SIG-M5 treated with dmso at 0.1 percent for 504 hours (cell line): ENCODE measurements around the gene PSRC1.
A peak's percentile ranks its signal among the peaks of the same experiment; 100 is the strongest.

Source experiments
- DNase-seq: peaks from one replicate; lab custom pipeline; 2025; ENCODE audit not compliant: unreplicated experiment; lab: John Stamatoyannopoulos, UW

Gene PSRC1

DNA sequence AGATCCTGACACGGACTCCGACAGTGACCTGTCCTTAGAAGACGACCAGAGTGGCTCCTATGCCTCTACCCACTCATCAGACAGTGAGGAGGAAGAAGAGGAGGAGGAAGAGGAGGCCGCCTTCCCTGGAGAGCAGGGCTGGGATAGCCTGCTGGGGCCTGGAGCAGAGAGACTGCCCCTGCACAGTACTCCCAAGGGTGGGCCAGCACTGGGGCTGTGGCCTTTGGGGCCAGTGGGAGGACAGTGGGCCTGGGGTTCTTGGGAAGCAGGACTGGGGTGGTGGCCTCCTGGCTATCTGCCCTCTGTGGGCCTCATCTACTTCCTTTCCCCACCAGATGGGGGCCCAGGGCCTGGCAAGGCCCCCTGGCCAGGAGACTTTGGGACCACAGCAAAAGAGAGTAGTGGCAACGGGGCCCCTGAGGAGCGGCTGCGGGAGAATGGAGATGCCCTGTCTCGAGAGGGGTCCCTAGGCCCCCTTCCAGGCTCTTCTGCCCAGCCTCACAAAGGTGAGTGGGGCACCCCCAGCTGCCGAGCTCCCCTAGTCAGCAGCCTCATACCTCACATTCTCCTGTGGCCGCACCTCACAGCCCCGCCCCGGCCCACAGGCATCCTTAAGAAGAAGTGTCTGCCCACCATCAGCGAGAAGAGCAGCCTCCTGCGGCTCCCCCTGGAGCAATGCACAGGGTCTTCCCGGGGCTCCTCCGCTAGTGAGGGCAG, 10.0 kb downstream of the PSRC1 start:
- DNase-seq: no peak

DNA sequence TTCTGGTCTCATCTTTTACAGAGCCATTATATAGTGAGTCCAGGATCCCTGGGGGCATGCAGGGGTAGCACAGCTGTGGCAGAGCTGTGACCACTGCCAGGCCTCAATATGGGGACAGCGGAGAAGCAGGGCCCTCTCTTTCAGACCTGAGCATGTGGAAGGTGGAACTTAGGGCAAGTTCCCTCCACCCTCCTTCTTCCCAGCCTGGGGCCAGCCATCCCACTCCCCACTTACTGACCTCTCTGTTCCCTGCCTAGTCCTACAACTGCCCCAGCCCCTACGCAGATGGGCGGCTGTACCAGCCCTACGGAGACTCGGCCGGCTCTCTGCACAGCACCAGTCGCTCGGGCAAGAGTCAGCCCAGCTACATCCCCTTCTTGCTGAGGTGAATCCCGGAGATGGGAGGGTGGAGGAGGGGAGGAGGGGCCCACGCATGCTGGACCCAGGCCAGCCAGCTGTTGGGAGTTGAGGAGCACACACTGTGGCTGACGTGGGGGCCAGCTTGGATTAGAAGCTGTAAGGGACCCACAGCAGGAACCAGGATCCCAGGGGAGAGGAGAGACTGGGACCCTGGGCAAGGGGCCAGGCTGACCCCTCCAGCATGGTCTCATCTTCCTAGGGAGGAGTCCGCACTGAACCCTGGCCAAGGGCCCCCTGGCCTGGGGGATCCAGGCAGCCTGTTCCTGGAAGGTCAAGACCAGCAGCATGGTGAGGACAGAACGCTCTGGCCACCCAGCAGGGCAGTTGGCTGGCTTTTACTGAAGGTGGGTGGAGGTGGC, 10.7 kb downstream of the PSRC1 start:
- DNase-seq: no peak

DNA sequence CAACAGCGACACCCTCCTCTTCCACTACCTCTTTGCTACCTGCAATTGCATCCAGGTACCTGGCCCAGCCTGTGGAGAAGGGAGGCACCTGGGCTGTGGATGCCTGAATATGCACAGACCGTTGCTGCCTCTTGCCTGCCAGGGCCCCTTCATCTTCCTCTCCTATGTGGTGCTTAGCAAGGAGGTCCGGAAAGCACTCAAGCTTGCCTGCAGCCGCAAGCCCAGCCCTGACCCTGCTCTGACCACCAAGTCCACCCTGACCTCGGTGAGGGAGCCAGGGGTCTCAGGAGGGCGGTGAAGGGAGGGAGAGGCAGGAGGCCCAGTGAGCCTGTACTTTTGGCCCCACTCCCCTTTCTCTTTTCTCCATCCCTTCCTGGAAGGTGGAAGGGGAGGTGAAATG, 11.5 kb downstream of the PSRC1 start:
- DNase-seq: no peak

DNA sequence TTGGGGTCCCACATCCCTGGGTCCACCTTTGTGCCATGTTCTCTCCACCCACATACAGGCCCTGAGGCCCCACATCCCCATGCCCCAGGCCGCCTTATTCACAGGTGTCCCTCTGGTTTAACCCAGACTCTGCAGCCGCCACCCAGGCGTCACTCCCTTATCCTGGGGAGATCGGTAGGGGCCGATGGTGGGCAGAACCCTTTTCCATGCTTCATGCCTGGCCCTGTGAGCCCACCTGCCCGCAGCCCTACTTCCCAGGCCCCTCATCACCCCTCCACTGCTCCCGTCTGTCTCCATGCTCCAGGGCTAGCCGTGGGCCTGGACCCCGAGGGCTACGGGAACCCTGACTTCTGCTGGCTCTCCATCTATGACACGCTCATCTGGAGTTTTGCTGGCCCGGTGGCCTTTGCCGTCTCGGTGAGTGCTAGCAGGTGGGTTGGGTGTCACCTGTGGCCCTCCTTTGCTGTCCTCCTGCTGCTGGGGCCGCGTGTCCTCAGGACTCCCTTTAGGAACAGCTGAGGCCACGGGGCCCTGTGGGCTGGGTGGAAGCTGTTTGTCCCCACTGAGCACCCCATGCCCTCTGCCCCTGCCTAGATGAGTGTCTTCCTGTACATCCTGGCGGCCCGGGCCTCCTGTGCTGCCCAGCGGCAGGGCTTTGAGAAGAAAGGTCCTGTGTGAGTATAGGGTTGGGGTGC, 12.2 kb downstream of the PSRC1 start:
- DNase-seq: no peak

DNA sequence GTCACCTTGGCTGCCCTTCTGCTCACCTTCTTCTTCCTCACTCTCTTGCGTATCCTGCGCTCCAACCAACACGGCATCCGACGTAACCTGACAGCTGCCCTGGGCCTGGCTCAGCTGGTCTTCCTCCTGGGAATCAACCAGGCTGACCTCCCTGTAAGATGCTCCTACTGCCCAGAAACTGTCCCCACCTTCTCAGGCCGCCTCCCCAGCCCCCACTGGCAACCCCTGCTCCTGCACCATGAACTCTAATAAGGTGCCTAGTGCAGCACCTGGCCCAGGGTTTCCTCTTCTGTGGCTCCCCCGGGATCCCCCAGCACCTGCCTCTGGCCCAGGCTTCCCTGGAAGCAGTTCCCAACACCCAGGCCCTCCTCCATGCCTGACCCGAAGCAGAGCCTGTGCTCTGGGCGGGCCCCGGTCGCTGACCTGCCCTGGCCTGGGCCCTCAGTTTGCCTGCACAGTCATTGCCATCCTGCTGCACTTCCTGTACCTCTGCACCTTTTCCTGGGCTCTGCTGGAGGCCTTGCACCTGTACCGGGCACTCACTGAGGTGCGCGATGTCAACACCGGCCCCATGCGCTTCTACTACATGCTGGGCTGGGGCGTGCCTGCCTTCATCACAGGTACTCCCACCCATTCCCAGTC, 12.8 kb downstream of the PSRC1 start:
- no peak for DNase-seq

DNA sequence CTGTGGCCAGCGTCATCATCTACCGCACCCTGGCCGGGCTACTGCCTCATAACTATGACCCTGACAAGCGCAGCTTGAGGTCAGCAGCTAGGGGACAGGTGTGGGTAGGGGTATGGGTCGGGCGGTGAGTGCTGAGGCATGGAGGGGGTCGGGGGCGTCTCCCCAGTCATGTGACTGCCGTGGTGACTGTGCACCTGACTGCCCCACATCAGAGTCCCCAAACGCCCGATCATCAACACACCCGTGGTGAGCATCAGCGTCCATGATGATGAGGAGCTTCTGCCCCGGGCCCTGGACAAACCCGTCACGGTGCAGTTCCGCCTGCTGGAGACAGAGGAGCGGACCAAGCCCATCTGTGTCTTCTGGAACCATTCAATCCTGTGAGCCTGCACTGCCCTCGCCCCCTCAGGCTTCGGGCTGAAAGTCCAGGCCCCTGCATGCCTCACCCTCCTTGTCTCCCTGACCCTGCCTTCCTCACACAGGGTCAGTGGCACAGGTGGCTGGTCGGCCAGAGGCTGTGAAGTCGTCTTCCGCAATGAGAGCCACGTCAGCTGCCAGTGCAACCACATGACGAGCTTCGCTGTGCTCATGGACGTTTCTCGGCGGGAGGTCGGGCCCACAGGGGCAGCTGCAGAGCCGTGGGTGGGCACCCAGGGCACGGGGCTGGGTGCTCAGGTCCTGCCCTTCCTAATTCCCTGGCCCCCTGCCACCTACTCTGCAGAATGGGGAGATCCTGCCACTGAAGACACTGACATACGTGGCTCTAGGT, 13.5 kb downstream of the PSRC1 start:
- DNase-seq: no peak

DNA sequence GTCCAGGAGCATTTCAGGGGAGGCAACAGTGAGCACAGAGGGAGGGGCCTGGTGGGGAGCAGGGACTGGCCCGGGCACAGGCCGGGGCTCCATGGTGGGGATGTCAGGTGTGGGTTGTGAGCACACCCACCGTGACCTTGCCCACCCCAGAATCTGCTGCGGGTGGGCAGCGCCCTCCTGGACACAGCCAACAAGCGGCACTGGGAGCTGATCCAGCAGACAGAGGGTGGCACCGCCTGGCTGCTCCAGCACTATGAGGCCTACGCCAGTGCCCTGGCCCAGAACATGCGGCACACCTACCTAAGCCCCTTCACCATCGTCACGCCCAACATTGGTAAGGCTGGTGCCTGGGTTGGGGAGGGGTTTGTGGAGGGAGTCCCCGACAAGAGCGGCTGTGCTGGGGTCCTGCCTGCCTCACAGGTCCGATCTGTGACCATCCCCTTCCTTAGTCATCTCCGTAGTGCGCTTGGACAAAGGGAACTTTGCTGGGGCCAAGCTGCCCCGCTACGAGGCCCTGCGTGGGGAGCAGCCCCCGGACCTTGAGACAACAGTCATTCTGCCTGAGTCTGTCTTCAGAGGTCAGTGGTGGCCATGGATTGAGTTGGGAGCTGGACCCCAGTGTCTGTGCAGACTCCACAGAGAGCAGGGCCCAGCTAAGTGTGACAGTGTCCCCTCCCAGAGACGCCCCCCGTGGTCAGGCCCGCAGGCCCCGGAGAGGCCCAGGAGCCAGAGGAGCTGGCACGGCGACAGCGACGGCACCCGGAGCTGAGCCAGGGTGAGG, 14.3 kb downstream of the PSRC1 start:
- no peak for DNase-seq

DNA sequence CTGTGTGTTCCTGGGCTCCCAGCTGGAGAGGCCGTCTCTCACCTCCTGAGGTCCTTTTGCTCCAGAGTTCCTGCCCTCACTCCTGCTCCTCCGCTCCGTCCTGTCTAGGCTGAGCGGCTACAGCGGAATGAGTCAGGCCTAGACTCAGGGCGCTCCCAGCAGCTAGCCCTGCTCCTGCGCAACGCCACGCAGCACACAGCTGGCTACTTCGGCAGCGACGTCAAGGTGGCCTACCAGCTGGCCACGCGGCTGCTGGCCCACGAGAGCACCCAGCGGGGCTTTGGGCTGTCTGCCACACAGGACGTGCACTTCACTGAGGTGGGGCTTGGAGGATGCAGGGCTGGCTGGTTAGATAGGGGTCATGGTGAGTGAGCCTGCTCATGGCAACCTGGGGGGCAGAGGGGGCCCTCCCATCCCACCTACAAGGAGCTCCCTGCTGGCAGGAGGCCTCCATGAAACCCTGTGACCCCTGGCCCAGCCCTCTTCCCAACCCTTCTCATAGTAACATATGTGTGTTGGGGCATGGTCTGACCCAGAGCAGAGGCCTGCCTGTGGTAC, 15.1 kb downstream of the PSRC1 start:
- no peak for DNase-seq

DNA sequence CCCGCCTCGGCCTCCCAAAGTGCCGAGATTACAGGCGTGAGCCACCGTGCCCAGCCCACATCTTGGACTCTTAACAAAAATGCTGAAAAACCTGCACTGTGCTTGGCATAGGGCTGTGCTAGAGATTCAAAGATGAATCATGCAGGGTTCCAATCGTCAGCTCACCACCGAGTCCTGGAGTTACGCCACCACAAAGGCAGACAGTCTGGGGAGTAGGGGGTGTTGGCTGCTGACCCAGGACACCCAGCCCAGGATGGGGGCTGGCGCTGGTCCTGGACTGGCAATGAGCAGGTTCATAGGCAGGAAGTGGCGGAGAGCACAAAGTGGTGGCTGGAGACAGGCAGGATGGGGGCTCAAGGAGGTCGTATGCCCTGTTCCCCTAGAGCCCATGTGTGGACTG, 16.0 kb downstream of the PSRC1 start:
- DNase-seq: no peak

DNA sequence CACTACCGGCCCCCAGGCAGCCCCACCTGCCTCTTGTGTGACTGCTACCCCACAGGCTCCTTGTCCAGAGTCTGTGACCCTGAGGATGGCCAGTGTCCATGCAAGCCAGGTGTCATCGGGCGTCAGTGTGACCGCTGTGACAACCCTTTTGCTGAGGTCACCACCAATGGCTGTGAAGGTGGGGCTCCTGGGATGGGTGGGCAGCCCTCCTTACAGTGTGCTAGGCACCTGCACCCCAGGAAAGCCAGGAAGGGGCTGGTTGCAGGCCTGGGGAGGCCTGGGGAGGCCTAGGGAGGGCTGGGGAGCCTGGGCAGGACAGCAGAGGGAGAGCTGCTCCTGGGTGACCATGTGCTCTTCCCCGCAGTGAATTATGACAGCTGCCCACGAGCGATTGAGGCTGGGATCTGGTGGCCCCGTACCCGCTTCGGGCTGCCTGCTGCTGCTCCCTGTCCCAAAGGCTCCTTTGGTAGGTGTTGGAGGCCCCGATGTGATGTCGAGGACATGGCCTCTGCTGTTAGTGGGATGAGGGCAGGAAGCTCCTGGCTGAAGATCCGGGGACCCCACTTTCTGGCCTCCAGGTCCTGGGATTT, 17.1 kb downstream of the PSRC1 start:
- no peak for DNase-seq

DNA sequence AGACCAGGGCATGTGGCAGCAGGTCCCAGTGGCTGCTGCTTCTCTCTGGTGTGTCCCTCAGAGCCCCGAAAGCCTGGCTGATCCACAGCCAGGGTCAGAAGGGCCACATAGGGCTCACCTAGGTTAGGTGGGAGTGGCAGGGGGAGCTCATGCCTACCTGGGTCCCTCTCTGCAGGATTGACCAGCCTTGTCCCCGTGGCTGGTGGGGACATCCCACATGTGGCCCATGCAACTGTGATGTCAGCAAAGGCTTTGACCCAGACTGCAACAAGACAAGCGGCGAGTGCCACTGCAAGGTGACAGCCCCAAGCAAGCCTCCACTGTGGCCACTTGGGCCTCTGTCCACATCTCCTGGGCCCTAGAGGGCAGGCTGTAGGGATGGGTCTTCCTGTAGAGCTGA, 17.9 kb downstream of the PSRC1 start:
- DNase-seq: no peak

DNA sequence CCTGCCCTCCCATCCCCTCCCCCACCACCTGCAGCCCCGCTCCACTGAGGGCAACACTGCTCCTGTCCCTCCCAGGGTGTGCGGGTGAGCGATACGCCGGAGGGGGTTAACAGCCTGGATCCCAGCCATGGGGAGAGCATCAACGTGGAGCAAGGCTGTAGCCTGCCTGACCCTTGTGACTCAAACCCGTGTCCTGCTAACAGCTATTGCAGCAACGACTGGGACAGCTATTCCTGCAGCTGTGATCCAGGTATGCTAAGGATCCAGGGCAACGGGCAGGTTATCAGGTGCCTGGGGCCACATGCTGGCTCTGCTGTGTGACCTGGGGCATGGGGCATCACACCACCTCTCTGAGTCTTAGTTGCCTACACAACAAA, 18.6 kb downstream of the PSRC1 start:
- DNase-seq: no peak

DNA sequence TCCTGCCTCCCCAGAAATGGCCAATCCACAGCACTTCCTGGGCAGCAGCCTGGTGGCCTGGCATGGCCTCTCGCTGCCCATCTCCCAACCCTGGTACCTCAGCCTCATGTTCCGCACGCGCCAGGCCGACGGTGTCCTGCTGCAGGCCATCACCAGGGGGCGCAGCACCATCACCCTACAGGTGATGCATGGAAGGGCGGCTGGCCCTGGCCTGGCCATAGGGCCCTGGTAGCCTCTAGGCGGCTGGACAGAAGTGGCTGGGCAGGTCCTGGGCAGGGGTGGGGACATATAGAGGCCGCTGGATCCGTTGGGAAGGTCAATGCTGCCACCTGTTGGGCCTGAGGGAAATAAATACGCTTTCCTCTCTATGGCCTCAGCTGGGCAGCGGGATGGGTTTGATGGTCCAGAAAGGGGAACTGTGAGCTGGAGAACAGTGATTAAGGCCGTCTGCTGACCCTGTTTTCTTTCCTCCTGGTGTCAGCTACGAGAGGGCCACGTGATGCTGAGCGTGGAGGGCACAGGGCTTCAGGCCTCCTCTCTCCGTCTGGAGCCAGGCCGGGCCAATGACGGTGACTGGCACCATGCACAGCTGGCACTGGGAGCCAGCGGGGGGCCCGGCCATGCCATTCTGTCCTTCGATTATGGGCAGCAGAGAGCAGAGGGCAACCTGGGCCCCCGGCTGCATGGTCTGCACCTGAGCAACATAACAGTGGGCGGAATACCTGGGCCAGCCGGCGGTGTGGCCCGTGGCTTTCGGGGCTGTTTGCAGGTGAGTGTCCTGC, 19.2 kb downstream of the PSRC1 start:
- DNase-seq: peak; percentile 78

DNA sequence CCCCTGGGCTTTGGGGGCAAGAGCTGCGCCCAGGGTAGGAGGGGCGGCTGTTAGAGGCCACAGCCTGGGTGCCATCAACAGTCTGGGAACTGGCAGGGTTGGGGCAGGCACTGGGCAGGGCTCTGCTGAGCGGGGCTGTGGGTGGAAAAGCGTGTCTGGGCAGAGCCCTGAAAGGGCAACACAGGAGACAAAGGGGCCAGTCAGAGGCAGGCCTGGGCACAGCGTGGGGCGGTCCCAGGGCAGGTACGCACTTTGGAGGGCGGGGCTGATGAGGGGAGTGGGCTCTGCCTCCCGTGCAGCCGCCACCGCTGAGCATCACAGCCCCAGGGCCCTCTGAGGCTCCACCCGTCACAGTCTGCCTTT, 19.7 kb downstream of the PSRC1 start:
- DNase-seq: no peak

DNA sequence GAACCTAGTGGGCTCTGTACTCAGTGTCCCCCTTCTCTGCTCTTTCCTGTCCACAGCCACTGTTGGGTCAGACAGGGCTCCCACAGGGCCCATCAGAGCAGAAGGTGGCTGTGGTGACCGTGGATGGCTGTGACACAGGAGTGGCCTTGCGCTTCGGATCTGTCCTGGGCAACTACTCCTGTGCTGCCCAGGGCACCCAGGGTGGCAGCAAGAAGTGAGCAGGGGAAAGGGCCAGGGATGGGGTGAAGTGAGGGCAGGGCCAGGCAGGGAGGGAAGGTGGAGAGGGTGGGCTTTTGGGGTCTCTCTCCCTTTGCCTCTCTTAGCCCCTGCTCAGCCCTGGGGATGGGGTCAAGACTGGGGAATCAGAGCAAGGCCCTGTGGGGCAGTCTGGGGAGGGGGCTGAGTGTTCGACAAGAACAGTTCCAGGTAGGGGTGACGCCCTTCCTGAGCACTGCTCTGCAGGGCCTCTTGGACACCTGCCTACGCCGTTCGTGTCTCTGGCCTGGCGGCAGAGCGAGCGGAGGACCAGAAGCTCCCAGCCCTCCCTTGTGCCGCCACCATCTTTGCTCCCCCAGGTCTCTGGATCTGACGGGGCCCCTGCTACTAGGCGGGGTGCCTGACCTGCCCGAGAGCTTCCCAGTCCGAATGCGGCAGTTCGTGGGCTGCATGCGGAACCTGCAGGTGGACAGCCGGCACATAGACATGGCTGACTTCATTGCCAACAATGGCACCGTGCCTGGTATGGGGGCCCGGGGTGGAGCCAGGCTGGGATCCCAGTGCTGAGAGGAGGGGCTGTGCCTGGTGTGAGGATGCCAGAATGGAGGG, 20.5 kb downstream of the PSRC1 start:
- DNase-seq: no peak

DNA sequence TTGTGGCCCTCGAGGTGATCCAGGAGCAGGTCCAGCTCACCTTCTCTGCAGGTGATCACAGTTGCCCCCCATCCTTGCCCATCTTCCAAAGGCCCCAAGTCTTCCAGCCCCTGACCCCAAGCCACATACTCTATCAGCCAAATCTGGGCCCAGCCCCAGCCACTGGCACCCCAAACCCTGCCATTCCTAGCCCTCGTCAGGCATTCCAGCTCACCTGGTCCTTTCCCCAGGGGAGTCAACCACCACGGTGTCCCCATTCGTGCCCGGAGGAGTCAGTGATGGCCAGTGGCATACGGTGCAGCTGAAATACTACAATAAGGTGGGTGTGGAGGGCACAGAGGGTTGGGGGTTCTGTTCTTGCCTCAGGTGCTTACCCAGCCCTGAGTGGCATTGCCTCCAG, 21.4 kb downstream of the PSRC1 start:
- no peak for DNase-seq

DNA sequence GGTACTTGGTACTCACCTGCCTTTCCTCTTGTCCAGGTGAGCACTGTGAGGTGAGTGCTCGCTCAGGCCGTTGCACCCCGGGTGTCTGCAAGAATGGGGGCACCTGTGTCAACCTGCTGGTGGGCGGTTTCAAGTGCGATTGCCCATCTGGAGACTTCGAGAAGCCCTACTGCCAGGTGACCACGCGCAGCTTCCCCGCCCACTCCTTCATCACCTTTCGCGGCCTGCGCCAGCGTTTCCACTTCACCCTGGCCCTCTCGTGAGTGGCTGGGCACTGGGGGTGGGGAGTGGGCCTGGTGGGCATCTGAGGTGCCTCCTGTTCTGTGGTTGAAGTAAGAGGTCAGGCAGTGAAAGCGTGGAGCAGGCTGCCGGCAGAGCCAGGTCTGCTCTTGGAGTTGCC, 21.9 kb downstream of the PSRC1 start:
- no peak for DNase-seq
